ENCODE measurements around the gene TIAL1. TPM values are rescaled to one million over a fixed set of nuclear protein-coding genes. Genes with fewer than 3 reads are reported as not detected.

Gene TIAL1
- total and polyA plus RNA-seq, 2 donors (not counting 3 experiments of a cell fraction or from before 2014, with no cell fraction given): 57.7 to 150 TPM

DNA sequence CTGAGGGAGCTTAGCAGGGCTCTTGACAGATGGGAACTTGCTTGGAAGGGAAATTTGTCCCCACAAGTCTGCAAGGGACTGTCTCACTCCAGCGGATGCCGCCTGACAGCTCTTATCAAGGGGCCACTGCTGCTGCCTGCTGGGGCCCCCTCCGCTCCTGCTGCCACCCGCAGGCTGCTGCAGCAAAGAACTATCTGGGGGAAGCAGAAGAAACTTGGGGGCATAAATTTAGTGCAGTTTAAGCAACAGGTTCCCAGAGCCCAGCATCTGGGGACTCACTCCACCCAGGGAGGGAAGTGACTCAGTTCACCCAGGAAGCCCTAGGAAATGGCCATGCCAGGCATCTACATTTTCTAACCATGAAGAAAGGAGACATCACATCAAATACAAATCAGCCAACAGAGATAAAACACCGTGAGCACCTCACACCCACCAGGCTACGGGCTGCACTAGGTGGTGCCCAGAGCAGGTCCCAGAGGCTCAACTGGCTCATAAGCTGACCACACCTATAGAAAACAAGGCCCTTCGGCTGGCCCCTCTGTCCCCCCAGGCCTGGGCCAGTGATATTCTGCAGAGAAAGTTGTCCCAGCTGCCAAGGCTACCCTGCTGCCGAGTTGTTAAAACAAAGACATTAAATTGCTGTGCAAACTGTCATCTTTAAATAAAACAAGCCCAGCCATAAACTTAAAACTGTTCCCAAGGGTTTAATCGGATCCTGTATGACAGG, 58.0 kb downstream of the TIAL1 start:
- Histone ChIP-seq H3K79me2 (ENCODE audit: control insufficient read depth, insufficient read depth, low read length) (no peaks in the 10 kb centered on the region), H2AFZ (ENCODE audit: low read depth, low read length) (no peak overlapping the region), H3K4me3 (replicated peaks in 1 of 3; ENCODE audit: insufficient read depth in 1 of 3, low read depth in 1 of 3, low read length in 3 of 3) (no peak overlapping the region), H3K4me1 (ENCODE audit: control insufficient read depth, extremely low read depth, insufficient read depth, low read length) (peaks cover 4% of the 10 kb centered on the region), H3K36me3 (ENCODE audit: control insufficient read depth in 2 of 2, extremely low read depth in 1 of 2, insufficient read depth in 2 of 2, low read length in 2 of 2) (no peaks in the 10 kb centered on the region), H3K9me3 (replicated peaks; ENCODE audit: control insufficient read depth, insufficient read depth, low read length) (no peaks in the 10 kb centered on the region), H4K20me1 (replicated peaks; ENCODE audit: control insufficient read depth, extremely low read depth, insufficient read depth, low read length) (no peaks in the 10 kb centered on the region), H3K27me3 (ENCODE audit: control insufficient read depth in 2 of 2, insufficient read depth in 2 of 2, low read length in 2 of 2) (no peaks in the 10 kb centered on the region), H3K4me2 (ENCODE audit: insufficient read depth, low read length) (no peak overlapping the region), H3K27ac (ENCODE audit: insufficient read depth, low read depth, low read length) (no peak overlapping the region), H3K9ac (replicated peaks; ENCODE audit: extremely low read depth, insufficient read depth, low read length) (no peak overlapping the region), H3K9me1 (replicated peaks; ENCODE audit: control insufficient read depth, extremely low read depth, insufficient read depth, low read length) (no peaks in the 10 kb centered on the region)
- FAIRE-seq: no peak
- intact Hi-C loops (cut with micrococcal nuclease) (no loop called here), dilution Hi-C loops (cut with MboI; ENCODE audit: extremely low pct_ligation_motif_present, low sequenced_read_pairs) (no loop called here)
- ChIA-PET CTCF (interaction anchor here (1.3 to 1.5 kb wide), 4 partner anchors 12 to 138 kb away, joined by 3 to 8 read pairs (median 4); no protein-coding TSS in a partner anchor), POLR2A (no interaction called here)
- TF ChIP-seq GATA2 (IDR thresholded peaks at IDR 0.05; ENCODE audit: insufficient read depth, insufficient read length, low read depth, low read length) (no peak), POLR2AphosphoS5 (IDR thresholded peaks at IDR 0.05; ENCODE audit: insufficient read depth, low read depth, low read length) (no peak), MYC (IDR thresholded peaks at IDR 0.05; ENCODE audit: low read depth, low read length) (no peak), FOS (IDR thresholded peaks at IDR 0.05; ENCODE audit: borderline replicate concordance, insufficient read depth, low read length) (no peak), POLR2A (IDR thresholded peaks at IDR 0.05; ENCODE audit: low read depth, low read length) (no peak), EZH2 (IDR thresholded peaks at IDR 0.05; ENCODE audit: borderline replicate concordance, low read depth, low read length, severe bottlenecking) (no peak), JUN (IDR thresholded peaks at IDR 0.05; ENCODE audit: borderline replicate concordance, insufficient read depth, insufficient read length, low read depth) (no peak)
- TF ChIP-seq, protein P1, sequence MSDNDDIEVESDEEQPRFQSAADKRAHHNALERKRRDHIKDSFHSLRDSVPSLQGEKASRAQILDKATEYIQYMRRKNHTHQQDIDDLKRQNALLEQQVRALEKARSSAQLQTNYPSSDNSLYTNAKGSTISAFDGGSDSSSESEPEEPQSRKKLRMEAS (IDR thresholded peaks at IDR 0.05; ENCODE audit: insufficient read depth, insufficient read length): no peak
- TF ChIP-seq, protein P2, sequence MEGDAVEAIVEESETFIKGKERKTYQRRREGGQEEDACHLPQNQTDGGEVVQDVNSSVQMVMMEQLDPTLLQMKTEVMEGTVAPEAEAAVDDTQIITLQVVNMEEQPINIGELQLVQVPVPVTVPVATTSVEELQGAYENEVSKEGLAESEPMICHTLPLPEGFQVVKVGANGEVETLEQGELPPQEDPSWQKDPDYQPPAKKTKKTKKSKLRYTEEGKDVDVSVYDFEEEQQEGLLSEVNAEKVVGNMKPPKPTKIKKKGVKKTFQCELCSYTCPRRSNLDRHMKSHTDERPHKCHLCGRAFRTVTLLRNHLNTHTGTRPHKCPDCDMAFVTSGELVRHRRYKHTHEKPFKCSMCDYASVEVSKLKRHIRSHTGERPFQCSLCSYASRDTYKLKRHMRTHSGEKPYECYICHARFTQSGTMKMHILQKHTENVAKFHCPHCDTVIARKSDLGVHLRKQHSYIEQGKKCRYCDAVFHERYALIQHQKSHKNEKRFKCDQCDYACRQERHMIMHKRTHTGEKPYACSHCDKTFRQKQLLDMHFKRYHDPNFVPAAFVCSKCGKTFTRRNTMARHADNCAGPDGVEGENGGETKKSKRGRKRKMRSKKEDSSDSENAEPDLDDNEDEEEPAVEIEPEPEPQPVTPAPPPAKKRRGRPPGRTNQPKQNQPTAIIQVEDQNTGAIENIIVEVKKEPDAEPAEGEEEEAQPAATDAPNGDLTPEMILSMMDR (IDR thresholded peaks at IDR 0.05; ENCODE audit: extremely low read depth in 1 of 2, insufficient read depth in 1 of 2, low read depth in 1 of 2, low read length in 2 of 2): no peak
- BruUV-seq (replicated peaks): no TSS peak
- DNase-seq (ENCODE audit: low read depth, low spot score): no peak

All from endothelial cell of umbilical vein (primary cell).